GM18907 (cell line): Measurements from ENCODE around the gene PRKCA.

ENCODE experiments used
- ATAC-seq: cut with Tn5 transposase; IDR thresholded peaks from one replicate; pipeline ENCODE4 v1.9.1; 2021; ENCODE audit warnings: mild to moderate bottlenecking, moderate library complexity; ENCODE audit not compliant: unreplicated experiment

Gene PRKCA

DNA sequence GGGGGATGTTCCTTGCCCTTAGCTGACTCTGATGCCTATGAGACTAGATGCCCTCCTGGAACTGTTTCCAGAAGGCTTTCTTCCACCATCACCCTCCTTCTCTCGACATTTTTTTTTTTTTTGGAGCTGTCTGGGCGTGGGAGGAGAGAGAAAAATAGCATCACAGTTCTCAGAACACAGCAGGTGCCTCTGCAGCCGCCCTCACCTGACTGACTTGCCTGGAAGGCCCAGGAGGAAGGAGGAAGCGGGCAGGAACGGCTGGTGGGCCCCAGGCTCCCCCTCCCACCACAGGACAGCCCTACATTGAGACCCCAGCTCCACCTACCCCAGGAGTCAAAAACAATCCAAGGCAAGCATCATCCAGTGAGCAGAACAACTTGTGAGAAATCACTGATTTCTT, 512.2 kb downstream of the PRKCA start:
- no peak for ATAC-seq

DNA sequence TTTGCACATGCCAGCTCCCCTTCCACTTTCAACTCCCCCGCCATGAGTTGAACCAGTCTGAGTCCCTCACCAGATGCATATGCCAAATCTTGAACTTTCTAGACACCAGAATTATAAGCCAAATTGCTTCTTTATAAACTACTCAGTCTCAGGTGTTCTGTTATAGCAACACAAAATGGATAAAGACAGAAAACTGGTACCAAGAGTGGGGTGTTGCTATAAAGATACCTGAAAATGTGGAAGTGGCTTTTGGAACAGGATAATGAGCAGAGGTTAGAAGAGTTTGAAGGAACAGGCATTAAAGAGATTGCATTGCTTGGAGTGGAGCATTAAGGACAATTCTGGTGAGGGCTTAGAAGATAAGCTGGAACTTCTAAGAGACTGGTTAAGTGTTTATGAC, 515.3 kb downstream of the PRKCA start:
- no peak for ATAC-seq

DNA sequence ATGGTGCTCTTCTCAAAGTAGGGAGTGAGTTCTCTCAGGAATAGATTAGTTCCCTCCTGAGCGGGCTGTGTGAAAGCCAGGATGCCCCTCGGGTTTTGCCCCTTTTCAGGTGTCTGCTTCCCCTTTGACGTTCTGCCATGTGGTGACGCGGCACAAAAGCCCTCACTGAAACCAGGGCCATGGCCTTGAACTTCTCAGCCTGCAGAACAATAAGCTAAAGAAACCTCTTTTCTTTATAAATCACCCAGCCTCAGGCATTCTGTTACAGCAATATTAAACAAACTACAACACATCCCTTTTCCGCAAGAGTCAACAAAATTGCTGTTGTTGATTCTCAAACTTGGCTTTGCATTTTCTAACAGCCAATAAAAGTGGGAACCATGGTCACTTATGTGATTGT, 517.1 kb downstream of the PRKCA start:
- ATAC-seq, result no peak

DNA sequence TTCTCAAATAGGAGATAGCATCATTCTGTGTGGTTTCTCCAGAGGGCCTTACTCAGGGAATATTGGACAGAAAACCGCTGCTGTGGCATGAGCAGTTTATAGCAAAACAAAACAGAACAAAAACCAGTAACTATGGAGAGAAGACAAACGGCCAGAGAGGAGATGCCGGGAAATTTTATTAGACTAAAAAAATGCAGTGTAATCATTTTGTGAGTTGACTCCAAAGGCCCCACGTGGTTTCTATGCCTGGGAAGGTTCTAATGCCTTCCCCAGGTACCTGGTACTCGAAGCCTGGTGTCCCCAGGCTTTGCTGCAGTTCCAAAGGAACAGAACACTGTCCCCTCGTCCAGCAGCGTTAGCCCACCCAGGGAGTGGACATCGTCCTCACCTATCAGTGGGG, 519.6 kb downstream of the PRKCA start:
- no peak for ATAC-seq

DNA sequence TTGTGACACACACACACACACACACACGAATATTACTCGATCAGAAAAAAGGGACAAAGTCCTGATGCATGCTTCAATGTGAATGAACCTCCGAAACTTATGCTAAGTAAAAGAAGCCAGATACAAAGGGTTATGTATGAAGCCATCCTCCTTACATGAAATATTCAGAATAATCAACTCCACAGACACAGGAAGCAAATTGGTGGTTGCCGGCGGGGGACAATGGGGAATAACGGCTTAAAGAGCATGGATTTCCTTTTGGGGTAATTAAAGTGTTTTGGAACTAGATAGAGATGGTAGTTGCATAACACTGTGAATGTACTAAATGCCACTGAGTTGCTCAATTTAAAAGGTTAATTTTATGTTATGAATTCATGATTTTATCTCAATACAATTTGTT, 524.4 kb downstream of the PRKCA start:
- no peak for ATAC-seq

DNA sequence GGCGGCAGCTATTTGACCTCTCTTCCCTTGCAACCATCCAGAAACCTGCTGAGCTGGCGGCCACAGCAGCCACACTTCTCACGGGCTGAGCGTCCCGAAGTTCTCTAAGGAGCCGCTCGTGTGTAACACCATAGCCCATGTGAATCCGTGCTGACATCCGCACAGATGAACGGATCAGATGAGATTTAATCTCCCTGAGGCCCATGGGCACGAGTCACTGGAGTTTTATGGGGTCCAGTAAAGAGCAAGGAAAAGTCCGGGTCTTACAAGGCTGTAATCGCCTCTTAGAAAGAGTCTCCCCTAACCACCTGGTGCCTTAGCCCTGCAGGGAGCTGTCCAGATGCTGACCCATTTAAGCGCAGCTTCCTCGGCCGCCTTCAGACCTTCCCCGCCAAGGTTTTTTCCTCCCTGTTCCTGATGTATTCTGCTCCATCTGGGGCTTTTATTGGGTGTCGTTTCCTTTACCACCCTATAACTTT, 527.0 kb downstream of the PRKCA start:
- no peak for ATAC-seq

DNA sequence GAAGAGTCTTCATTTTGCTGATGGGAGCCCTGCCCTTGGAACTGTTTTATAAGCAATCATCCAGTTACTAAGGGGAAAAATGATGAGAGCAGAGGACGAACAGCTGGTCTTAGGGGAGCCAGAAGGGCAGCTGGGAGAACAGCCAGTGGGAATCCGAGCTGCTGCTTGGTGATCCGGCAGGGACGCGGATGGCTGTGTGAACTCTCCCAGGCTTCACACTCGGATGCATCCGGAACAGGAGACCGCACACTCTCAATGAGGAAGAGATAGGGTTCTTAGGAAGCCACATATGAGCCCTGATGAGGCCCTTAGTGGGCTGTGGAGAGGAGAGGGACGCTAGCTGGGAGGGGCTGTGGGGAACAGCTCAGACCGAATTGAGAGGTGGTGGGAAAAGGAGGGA, 527.5 kb downstream of the PRKCA start:
- ATAC-seq, result no peak

DNA sequence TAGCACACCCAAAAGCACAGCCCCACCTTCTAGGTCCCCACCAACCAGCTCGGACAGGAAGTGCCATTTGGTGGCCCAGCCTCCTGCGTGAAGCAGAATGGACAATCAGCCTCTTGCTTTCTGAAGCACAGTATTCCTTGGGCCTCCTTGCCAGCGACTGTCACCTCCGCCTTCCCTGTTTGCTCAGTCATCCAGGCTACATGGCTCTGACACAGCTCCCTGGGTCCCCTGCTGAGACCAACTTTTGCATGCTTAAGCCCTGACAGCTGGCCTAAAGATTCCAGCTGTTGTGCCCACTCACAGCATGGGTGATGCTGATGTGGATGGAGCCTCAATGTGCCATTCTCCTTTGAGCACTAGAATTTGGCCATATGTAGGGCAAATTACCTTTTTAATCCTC, 528.0 kb downstream of the PRKCA start:
- ATAC-seq, result no peak

DNA sequence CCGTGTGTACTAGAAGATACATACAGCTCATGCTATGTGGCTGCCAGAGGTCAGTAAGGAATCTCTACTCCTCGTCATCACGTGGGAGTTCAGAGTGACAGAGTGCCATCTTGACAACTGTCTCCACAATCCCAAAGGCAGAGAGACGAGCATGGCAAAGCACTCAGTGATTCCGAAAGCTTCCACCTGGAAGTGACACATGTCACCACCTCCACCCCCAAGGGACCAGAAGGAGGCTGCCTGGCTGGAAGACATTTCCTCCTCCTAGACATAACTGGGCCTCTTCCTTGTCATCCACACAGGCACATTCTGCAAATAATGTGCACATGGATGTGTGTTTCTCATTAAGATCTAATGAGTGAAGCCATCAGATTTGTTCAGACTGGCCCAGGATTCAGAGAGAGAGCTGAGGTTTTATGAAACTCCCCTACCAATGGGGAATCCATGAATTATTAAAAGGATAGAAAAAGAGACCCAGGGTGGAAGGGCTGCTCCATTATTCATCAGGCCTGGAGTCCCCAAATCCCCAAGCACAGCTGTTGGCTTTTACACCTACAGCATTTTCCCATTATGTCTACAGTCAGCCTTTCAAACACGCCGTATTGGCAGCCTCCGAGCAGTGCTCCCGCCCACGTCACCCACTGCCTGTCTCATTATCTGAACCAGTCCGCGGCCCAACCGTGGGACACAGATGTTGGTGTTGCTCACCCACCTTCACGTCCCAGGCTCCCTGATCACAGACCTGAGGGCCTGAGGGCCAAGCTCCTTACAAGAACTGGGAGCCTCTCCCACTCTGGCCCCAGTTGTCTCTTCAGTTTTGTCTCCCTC, 529.2 kb downstream of the PRKCA start:
- ATAC-seq, result no peak

DNA sequence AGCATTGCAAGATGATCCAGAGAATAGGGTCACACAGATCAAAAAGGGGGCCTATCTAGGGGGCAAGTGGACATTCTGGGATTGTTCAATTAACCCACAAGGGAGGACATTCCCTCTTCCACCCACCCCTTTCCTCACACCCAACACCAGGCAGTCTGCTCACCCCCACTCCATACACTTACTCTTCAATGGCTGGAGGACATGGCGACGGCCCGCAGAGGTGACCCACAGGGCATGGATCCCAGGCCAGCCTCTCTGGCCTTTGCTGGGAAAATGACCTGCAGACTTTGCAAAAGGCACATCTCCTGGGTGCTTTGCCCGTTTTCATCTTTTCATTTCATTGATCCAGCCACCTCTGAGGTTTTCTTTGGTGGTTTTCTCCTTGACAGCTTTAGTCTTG, 530.8 kb downstream of the PRKCA start:
- no peak for ATAC-seq

DNA sequence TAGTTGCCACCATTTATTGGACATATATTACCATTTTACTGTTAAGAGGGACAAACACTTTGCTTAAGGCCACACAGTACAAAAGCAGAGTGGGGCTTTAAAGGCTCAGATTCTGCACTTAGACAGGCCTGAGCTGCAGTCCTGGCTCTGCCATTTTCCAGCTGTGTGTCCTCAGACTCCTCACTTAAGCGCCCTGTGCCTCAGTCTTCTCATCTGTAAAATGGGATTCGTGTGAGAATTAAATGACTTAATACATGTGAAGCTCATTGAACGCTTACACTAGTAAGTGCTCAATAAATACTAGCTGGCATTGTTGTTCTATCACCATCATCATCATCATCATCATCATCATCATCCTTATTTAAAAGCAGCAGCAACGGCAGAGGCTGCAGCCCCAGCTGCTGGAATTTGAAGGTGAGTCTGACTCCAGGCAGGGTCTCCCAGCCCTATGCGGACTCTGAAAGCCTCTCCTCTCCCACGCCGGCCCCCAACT, 532.1 kb downstream of the PRKCA start:
- no peak for ATAC-seq

DNA sequence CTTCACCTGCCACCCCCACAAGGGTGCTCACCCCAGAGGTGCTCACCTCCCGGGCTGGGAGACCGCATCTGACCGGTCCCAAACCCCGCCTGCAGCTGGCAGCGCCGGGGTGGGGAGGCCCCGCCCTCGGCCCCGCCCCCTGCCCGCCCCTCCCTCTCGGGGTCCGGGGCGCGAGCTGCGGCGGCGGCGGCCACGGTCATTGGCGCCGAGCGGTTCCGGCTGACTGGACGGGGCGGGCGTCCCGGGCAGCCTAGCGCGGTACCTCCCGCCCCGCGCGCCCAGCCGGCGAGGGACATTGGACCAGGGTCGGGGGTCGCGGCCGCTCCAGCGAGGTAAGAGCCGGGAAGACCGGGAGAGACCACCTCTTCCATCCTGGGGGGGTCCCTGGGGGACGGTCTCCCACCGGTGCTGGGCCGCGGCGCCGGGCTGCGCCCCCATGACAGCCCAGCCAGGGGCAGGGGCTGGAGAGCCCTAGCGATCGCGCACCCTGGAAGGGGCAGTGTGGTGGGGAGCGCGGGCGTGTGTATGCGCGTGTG, 532.6 kb downstream of the PRKCA start, which contains the start of gene CACNG5:
Gene CACNG5, plus strand, starts transcription at position 199 of the 536 bp plus-strand sequence. CDS start 42,216 bp downstream, outside the sequence.
- ATAC-seq, result no peak

DNA sequence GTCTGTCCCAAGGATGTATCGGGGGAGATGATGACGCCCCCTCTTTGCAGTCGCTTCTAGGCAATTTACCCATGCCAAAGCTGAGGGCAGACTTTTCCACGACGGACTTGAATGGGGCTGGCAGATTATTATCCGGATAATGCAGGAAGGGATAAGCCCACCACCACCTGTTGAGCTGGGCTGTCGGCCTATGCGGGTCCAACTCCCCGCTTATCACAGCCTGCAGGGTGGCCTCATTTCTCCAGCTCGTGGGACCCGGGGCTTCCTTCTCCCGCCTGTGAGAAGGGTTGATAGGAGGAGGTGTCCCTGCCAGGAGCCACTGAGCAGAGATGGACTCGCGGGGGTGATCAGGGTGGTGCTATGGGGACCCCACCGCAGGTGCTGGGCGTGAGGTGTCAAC, 533.1 kb downstream of the PRKCA start:
- ATAC-seq, result no peak

DNA sequence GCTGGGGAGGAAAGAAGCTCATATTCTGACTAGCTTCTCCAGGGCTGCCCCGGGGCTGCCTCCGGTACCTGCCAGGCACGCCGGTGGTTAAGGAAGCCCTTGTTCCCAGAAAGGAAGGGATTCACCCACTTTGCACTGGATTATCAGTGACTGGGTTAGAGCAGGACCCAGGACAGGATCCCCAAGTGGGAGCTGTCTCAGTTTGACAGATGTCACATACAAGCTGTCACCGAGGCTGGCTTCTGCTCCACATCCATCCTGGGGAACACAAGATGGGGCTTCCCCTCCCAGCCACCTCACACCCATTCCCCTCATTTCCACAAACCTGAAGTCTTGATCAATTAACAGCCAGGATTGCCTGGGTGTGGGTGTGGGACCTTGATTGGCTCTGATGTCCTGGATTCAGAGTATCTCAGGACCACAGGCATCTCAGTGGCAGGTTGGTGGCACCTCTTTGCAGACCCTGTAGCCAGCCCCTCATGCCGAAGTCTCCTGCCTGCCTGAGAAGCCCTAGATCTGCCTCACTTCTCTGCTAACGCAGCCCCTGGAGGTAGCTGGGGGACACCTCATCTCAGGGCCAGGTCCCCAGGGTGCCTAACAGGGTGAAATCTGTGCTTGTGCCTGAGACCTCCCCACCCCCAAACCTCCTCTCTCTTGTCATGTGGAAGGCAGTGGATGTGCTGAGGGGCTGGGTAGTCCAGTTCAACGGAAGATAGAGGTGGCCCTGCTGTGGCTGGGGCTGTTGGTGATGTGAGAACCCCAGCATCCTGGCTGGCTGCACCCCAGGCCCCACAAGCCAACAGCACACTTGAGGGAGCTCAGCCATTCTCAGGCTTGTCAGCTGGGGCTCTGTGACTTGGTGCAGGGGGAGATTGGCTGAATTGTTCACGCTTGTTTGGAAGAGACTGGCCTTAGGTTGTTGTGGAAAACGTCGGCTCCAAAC, 533.9 kb downstream of the PRKCA start:
- ATAC-seq, result no peak

DNA sequence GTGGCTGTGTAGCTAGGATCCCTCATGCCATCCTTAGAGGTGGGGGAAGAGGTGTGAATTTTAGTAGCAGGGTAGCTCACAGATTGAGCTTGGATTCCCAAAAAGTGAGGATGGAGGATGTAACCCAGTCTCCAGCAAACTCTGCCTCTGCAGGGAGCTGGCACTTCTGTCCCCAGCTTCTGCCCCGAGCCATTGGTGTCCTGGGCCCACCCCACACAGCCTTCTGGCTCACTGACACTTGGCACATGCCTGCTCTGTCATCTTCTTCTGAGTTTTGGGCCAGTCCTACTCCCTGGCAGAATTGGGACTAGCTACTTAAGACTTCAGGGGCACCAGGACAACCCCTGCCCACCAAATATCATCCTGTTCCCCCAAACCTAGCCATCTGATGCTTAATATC, 534.8 kb downstream of the PRKCA start:
- no peak for ATAC-seq

DNA sequence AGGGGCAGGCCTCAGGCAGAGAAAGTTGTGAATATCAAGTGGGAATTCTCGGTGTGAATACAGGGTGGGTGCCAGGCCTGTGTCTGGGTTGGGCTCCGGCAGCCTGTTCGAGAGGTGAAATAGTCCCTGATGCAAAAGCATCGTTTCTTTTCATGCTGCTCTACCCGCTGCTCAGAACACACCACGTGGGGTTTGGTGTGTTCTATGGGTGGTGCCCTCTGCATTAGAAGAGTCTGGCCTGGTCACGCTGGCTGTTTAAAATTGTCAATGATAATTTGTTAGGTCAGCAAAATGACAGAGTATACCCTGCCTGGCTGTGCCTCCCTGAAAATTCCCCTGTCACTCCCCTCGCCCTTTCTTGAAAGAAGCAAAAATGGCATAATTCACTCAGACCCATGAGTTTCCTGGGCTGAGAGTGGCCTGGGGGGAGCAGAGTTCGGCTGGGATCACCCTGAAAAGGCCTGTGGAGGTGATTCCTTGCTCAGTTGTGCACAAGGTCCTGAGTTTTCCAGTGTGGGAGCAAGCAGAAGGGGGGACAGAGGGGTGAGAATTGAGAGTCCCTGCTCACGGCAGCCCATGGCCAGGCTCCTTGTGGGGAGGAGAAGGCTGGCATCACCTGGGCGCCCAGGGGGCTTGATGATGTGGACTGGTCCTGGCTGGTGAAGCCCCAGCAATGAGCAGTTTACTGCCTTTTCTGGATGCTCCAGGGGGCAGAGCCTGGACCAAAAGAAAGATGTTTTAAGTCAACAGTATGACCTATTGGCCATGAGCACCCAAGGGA, 535.7 kb downstream of the PRKCA start:
- no peak for ATAC-seq

DNA sequence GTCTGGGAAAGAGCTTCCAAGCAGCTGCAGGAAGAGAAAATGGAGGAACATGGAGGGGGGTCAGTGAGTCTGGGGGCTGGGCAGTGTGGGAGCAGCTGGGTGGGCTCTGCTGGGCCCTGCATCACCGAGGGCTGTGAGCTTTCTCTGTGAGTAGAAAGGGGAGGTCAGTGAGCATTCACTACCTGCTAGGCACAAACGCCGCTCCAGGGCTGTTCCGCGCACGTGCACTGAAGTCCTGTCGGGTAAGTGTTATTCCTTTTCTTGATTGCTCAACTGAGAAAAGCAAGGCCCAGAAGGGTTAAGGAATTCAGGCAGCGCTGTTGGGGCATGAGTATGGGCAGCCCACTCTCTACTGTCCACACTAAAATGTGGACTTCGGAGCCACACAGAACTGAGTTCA, 537.2 kb downstream of the PRKCA start:
- ATAC-seq, result no peak

DNA sequence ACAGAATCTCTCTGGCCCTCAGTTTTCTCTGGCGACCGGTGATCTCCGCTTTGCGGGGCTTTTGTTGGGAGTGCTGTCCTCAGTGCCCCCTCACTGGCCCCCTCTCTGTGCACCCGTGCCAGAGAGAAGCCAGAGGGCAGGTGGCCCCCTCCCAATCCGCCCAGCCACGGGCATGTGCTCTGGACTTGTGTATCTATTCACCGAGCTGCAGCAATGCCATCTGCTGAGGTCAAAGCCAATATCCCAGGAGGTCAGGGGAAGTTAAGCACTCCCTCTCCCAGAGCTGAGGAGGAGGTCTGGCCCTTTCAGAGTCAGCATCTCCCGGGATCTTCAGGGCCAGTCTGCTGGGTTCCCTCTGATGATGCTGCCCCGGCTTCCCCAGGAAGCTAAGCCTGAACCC, 537.6 kb downstream of the PRKCA start:
- no peak for ATAC-seq

DNA sequence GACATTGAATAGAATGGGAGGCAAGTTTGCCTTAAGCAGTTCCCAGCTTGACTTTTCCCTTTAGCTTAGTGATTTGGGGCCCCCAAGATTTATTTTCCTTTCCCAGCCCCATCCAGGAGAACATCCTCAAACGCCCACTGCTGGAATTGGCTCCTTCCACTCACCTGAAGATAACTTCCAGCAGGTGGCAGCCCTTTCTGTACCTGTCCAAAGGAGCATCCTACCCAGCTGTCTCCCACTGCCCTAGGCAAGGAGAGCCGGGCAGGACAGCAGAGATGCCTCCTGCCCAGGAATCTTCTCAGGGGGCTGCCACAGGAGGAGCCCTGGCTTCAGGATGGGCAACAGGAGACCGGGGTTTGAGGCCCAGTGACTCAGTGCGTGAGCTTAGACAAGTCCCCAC, 538.9 kb downstream of the PRKCA start:
- ATAC-seq, result no peak

DNA sequence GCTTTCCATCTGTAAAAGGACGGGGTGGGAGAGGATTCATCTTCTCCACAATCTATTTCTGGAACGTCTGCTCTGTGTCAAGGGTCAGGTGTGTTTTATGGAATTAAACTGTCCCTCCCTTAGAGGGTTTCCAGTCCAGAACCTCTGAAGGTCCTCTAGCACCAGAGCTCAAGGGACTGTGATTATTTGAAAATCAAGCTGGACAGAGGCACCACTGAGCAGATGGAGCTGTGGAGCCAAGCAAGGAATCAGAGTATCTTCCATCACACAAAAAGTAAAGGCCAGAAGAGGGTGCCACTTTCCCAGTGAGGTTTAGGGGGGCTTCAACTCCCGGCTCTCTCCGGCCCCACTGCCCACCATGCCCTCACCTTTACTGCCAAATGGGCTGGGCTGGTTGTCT, 539.3 kb downstream of the PRKCA start:
- no peak for ATAC-seq

DNA sequence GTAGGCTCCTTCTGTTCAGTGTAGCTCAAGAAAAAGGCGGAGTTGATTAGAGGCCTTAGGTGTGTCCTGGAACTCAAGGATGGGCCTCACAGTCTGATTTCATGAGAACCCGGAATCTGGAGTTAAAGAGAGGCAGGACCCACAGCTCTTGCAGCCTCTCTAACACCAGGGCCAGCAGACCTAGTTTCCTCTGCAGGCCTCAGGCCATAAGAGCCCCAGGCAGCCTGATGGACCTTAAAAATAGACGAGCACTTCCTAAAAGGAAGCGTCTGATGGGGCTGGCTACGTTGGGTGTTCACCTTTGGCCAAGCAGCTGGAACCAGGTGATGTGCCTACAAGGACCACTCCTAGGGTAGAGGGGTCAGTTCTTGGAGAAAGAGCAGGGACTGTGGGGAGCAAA, 540.1 kb downstream of the PRKCA start:
- no peak for ATAC-seq
